Activated CD8-positive, alpha-beta memory T cell treated with anti-CD3 and anti-CD28 coated beads, Interleukin-2, amount 50 U/mL, for 24 hours (primary cell): ENCODE results near the gene MBL2.

Experiments
- DNase-seq: peaks from one replicate; pipeline ENCODE4 v3.0.0-alpha.2; 2020; ENCODE audit errors: extremely low read depth

Gene MBL2

DNA sequence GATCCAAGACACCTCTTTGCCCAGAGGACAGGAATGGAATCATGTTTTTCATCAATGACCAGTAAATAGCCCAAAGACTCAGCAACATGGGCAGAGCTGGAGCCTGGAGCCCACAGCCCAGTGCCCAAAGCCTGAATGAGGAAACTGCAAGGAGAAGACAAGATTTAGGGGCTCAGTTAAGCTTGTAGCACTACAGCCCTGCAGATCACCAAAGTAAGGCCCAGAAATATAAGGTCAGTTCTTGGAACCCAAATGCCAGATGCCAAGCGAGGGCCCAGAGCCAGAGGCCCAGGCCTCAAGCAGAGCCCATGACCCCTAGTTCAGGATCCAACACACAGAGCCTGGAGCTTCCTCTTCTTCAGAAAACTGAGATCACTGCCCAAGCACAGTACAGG, 32.4 kb downstream of the MBL2 start:
- no peak for DNase-seq

GRCh38 chr10:52739380-52740154, 33.0 kb downstream of the MBL2 start:
- DNase-seq = no peak

GRCh38 chr10:52738951-52739350, 33.6 kb downstream of the MBL2 start:
- no peak for DNase-seq

DNA sequence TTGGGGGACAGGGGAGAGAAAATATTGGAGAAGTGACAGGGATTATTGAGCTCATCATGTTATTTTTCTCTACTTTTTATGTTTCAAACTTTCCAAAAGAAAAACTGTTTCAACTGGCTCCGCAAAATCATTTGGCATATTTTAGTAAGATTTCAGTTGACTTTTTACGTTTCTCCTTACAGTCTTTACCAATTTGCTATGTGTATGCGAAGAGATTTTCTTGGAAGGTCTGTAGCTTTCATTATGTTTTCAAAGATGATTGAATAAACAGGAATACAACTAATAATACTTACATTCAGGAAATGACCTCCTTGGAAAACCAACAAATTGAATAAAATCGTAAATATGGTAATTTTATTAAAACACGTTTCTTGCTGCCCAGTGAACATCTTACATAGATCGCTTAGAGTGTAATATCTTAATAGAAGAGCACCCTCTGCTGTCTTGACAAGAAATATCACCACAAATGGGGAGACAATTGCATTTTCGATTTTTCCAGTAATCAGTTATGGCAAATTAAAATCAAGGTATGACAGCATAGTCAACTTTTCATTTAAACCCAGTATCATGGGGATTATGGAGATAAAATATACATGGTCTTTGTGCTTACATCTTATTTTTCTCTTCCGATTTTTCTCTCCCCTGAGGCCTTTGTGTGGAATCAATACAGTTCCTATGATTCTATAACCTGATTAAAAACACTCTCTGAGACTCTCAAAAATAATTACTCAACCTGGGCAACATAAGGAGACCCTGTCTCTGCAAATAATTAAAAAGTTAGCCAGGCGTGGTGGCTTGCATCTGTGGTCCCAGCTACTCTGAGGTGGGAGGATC, 43.1 kb downstream of the MBL2 start:
- DNase-seq = no peak

- no peak for DNase-seq
Observed at GRCh38 chr10:52720018-52720417, 52.6 kb downstream of the MBL2 start.
